HTERT RPE-1 (cell line): ENCODE results near the gene MAGEA4.
"Not testable (repeated sequence)": the region's sequence is repeated elsewhere in the genome, so short reads cannot be mapped to it uniquely, and the experiment has no call there.

Experiments used
- in situ Hi-C: fragments of 300-500 bp; cut with MboI; formaldehyde crosslinking; loops from 4 replicates; pipeline ENCODE4 v1.14.3; 2020; ENCODE audit warnings: low sequenced_read_pairs

MAGEA4 gene, protein sequence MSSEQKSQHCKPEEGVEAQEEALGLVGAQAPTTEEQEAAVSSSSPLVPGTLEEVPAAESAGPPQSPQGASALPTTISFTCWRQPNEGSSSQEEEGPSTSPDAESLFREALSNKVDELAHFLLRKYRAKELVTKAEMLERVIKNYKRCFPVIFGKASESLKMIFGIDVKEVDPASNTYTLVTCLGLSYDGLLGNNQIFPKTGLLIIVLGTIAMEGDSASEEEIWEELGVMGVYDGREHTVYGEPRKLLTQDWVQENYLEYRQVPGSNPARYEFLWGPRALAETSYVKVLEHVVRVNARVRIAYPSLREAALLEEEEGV

DNA sequence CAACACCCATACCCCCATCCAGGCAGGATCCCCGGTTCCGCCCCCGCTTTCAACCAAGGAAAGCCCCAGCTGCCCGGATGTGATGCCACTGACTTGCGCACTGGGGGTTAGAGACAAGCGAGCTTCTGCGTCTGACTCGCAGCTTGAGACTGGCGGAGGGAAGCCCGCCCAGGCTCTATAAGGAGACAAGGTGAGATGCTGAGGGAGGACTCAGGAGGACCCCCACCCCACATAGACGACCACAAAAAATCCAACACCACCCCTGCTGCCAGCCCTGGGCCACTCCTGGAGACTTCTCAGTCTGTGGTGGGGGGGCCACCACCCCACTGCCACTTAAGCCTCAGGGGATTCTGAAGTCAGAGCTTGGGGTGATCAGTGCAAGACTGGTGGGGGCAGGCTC, at the start of gene MAGEA4:
TSS of gene MAGEA4 (plus strand) at position 110 of the 400 bp plus-strand sequence. CDS start 10,776 bp downstream, outside the sequence.
- in situ Hi-C loops: no loop called here

DNA sequence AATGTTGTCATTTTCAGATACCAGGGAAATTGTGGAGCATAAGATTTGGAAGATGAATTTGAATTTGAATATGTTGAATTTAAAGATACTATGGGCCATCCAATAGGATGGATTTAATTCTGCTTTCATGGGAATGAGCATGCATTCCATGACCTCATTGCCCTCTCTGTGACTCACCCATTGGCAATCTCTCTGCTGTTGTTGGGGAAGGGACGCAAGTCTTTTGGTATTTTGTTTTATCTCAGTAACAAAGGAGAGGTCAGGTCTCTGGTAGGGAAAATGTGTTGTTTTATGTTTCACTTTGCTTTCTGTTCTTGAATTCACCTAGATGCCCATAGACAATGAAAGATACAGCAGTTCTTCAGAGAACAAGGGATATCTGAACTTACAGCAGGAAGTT, 42.1 kb upstream of the MAGEA4 start:
- in situ Hi-C loops: no loop called here

DNA sequence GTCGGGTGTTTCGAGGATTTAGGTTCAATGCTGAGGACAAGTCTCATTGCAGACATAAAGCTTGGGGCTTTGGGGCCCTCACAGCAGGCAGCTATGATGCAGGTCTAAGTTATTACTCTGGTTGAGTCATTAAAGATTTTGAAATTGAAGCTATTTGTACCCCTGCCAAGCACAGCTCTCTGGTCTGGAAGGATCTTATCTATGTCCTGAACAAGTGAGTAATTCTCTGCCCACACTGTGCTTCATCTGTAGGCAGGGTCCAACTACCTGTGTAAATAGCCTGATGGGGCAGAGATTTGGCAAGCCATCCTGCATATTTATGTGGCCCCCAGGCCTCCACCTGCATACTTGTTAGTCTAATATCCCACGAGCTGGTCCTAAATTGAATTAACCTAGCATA, 41.4 kb upstream of the MAGEA4 start:
- in situ Hi-C loops: no loop called here

DNA sequence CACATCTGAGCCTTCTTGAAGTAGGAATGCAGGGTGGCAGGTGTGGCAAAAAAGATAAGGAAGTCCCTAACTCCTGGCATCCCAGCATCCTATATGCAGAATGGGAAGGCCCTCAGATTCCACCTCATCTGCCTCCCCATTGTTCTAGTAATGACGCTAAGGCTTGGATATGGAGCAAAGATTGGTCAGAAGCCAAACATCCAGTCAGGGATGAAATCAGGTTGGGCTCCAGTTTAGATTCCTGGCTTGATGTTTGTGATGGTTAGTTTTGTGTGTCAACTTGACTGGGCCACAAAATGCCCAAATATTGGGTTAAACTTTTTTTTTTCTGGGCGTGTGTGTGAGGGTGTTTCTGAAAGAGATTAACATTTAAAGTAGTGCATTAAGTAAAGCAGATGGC, 39.6 kb upstream of the MAGEA4 start:
- in situ Hi-C loops: no loop called here

GRCh38 chrX:151875270-151876026, 37.2 kb upstream of the MAGEA4 start:
- in situ Hi-C loops: no loop called here

DNA sequence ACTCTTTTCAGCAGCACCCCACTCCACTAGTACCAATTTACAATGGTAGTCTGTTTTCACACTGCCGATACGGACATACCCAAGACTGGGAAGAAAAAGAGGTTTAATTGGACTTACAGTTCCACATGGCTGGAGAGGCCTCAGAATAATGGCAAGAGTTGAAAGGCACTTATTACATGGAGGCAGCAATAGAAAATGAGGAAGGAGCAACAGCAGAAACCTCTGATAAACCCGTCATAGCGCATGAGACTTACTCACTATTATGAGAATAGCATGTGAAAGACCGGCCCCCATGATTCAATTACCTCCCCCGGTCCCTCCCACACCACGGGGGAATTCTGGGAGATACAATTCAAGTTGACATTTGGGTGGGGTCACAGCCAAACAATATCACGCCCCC, 34.1 kb upstream of the MAGEA4 start:
- in situ Hi-C loops: no loop called here

DNA sequence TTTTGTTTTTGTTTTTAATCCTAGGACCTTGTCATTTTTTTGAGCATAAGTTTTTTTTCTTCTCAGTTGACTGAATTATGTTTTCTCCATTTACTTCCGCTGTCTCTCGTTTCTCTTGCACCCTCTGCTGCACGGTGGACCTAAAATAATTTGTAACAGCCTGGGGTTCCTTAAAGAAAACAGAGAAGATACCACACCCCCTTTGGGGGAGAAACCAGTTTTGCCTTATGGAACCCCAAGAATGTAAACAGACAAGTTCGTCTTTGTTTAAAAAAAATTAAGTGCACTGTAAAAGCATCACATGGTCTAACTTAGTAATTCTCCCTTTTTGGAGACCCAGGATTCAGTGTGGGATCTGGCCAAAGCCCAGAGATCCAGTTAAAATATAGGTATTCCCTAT, 32.8 kb upstream of the MAGEA4 start:
- in situ Hi-C loops: no loop called here

- in situ Hi-C loops: no loop called here
Measured at GRCh38 chrX:151880895-151881294, 31.8 kb upstream of the MAGEA4 start.

DNA sequence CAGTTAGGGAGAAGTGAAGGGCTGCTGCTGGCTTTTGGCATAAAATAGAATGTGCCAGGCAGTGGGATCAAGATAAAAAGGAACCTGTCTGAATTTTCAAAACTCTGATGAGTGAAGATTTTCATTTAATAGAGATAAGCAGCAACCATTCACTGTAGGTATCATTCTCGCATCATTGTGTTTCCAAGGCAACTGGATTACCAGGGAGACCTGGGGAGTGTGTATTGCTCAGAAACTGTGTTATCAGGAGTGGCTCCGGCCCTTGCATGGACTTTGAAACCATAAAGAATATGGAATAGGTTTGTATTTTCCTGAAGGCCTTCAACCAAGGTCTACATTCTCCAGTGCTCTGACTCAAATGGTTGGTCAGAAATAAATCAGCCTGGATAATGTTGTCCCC, 23.3 kb upstream of the MAGEA4 start:
- in situ Hi-C loops: no loop called here

DNA sequence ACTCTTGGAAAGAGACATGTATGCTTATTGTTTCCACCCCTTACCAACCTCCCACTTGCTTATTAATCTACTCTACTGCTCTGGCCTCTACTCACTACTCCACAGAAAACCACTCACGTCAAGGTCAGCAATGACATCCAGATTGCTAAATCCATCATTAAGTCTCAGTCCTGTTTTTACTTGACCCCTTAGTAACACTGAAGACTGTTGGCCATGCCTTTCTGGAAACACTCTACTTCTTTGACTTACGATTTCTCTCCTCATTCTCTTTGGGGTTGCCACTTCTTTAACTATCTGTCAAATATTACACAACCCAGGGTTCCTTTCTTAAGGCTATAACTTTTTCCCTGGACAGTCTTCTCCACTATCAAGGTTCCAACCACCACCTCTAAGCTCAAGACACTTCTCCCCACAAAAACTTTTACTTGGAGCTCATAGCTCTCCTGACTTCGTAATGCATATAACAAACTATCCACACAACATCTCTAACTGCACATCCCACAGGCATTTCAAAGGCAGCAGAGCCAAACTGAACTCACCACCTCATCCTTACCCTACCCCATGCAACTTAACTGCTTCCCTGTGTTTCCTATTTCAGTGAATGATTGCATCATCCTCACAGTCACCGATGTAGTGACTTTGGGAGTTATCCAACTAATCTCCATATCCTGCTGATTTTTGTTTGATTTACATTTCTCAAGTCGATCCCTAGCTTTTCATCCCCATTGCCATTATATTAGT, 15.8 kb upstream of the MAGEA4 start:
- in situ Hi-C loops: no loop called here

DNA sequence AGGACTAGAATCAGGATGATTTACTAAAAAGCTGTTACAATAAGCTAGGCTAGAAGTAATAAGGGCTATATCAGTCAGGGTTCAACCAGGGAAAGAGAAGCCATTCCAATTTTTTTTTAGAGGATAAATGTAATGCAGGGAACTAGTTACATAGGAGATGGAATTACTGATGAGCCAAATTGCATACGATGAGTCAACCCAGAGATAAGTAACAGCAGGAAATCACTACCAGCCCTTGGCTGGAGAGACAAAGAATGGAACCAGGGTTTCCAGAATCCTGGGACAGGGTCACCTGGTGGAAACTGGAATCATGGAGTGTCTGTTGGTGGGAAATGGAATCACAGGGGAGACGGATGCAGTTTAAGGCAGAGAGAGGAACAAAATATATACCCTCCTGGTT, 13.1 kb upstream of the MAGEA4 start:
- in situ Hi-C loops: no loop called here

- in situ Hi-C loops: no loop called here
Measured at GRCh38 chrX:151901826-151902225, 10.9 kb upstream of the MAGEA4 start.

DNA sequence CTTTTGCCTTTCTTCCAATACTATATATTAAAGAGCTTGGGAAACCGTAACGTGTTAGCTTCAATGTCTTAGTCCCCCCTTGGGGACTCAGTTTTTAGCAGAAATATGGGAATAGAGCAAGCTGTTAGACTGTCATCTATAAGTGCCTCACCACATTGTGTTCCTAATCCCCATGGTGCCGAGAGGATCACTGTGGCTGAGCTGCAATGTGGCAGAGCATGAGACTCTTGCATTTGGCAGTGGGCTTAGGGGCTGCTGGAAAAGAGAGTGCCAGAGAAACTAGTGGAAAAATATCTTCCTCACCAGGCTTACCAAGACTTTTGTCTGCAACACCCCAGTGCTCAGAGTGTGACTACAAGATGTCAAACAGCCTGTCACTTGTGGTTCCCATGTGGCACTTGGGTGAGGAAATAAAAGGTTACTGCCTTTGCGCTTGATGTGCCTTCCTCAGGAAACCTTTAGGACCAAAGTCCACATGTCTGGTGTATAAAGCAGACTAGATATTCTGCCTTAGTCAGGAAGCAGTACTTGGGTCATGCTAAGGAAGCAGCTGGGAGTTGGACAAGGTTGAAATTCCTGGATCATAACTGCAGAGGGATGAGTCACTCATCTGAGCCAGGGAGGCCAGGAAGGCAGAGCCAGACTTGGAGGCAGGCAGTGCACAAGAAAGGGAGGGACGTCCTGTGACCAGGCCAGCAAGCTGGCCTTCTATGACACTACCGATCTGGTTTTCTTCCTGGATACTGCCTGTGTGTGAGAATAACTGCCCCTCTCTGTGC, 9.7 kb upstream of the MAGEA4 start:
- in situ Hi-C loops: no loop called here

- in situ Hi-C loops: no loop called here
Measured at GRCh38 chrX:151904989-151905388, 7.7 kb upstream of the MAGEA4 start.

GRCh38 chrX:151912221-151912620, 468 bp upstream of the MAGEA4 start:
- in situ Hi-C loops: no loop called here

DNA sequence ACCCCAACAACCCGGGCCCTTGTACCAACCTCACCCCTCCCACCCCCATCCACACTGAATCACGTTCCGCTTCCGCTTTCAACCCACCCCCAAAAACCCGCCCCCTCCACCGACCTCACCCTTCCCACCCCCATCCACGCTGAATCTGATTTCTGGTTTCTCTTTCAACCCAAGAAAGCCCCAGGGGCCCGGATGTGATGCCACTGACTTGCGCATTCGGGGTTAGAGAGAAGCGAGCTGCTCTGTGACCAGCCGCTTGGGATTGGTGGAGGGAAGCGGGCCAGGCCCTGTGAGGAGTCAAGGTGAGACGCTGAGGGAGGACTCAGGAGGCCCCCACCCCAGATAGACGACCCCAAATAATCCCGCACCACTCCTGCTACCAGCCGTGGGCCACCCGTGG, 6.0 kb downstream of the MAGEA4 start:
- in situ Hi-C loops: not testable (repeated sequence)

DNA sequence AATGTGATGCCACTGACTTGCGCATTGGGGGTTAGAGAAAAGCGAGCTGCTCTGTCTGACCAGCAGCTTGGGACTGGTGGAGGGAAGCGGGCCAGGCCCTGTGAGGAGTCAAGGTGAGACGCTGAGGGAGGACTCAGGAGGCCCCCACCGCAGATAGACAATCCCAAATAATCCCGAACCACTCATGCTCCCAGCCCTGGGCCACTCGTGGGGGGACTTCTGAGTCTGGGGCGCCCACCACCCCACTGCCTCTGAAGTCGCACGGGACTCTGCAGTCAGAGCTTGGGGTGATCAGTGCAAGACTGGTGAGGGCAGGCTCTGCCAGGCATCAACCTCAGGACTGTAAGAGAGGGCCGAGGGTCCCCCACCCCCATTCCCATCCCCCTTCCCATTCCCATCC, 6.9 kb downstream of the MAGEA4 start:
- in situ Hi-C loops: no loop called here

DNA sequence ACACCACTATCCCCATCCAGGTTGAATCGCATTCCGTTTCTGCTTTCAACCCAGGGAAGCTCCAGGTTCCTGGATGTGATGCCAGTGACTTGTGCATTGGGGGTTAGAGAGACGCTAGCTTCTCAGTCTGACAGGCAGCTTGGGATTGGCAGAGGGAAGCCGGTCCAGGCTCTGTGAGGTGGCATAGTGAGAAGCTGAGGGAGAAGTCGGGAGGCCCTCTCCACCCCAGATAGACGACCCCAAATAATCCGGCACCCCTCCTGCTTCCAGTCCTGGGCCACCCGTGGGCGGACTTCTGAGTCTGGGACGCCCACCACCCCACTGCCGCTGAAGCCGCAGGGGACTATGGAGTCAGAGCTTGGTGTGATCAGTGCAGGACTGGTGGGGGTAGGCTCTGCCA, 7.4 kb downstream of the MAGEA4 start:
- in situ Hi-C loops: no loop called here

GRCh38 chrX:151920530-151920929, 7.8 kb downstream of the MAGEA4 start:
- in situ Hi-C loops: no loop called here

GRCh38 chrX:151921292-151921691, 8.6 kb downstream of the MAGEA4 start:
- in situ Hi-C loops: no loop called here

DNA sequence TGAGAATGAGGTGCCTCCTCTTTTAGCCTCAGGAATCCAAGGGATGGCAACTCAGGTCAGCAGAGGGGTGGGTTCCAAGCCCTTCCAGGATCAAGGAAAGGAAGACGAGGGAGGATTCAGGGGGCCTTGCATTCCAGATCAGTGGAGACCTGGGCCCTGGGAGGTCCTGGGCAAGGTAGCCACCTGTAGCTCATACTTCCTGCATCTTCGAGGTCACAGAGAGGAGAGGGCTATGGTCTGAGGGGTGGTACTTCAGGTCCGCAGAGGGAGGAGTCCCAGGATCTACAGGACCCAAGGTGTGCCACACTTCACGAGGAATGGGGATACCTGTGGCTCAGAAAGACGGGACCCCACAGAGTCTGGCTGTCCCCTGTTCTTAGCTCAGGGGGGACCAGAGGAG, 9.2 kb downstream of the MAGEA4 start:
- in situ Hi-C loops: no loop called here
